22Rv1 (cell line): Measurements from ENCODE around the gene SPATA31C1.

ENCODE experiments used
- CTCF ChIP-seq: fragments of 450-650 bp; IDR thresholded peaks from 2 replicates; pipeline ENCODE4 v1.5.1; 2017; ENCODE audit warnings: mild to moderate bottlenecking
- ZFX ChIP-seq: fragments of 450-650 bp; IDR thresholded peaks from 2 replicates; pipeline ENCODE4 v1.6.1; 2017; ENCODE audit warnings: antibody characterized with exemption, borderline replicate concordance

GRCh38 chr9:87871425-87872078 lies 46.2 kb upstream of the SPATA31C1 start:
- TF ChIP-seq CTCF (no peak), ZFX (no peak)
